Measurements from ENCODE around the gene XYLB.

DNA sequence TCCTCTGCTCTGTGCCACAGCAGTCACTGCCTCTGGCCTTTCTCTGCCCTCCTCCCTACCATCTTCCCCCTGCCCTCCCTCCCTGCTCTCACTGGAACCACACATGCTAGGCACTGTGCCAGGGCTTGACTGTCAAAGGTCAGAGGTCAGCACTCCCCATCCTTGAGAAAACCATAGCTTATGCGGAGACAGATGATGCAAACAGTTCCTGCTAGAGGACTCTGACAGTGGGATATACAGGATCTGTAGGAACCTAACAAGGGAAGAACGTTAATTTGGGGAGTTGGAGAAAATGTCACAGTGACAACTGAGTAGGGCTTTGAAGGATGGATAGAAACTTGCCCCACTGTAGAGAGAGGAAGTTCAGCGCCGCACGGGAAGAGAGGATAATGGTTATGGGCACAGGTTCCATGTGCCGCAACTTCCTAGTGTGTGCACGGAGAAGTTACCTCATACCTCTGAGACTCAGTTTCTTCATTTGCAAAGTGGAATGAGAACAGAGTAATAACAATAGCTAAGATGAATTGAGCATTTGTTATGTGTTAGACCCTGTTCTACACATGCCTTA lies 29.3 kb upstream of the XYLB start:
- TF ChIP-seq CTCF (conservative IDR thresholded peaks at IDR 0.05; ENCODE audit: low read length) (no peak), EZH2phosphoT487 (IDR thresholded peaks at IDR 0.05; ENCODE audit: borderline replicate concordance, low read depth, low read length) (no peak)

All from OCI-LY7 (cell line).